Endothelial cell of umbilical vein (primary cell): ENCODE data around the gene SLFNL1.

Experiments
- EZH2 ChIP-seq: IDR thresholded peaks from 2 replicates; pipeline ENCODE4 v1.6.1; 2012; ENCODE audit warnings: borderline replicate concordance, low read depth, mild to moderate bottlenecking, moderate library complexity, low read length, inconsistent platforms; ENCODE audit not compliant: severe bottlenecking
- GATA2 ChIP-seq: IDR thresholded peaks from 2 replicates; pipeline ENCODE4 v1.7.0; 2011; ENCODE audit warnings: low read depth, mild to moderate bottlenecking, moderate library complexity, mixed read lengths, low read length; ENCODE audit not compliant: insufficient read length, insufficient read depth
- JUN ChIP-seq: IDR thresholded peaks from 2 replicates; pipeline ENCODE4 v1.6.1; 2011; ENCODE audit warnings: borderline replicate concordance, low read depth; ENCODE audit not compliant: insufficient read length, insufficient read depth
- MYC ChIP-seq: IDR thresholded peaks from one replicate; pipeline ENCODE4 v1.6.1; 2011; ENCODE audit warnings: mild to moderate bottlenecking, low read depth, low read length
- POLR2A ChIP-seq: IDR thresholded peaks from 2 replicates; pipeline ENCODE4 v1.6.1; 2012; ENCODE audit warnings: low read depth, mild to moderate bottlenecking, control low read depth, low read length
- POLR2AphosphoS5 ChIP-seq: IDR thresholded peaks from 2 replicates; pipeline ENCODE4 v1.6.1; 2012; ENCODE audit warnings: low read depth, mild to moderate bottlenecking, control low read depth, low read length, moderate library complexity; ENCODE audit not compliant: insufficient read depth
- TF ChIP-seq, protein P1 (sequence below), 2 donors: IDR thresholded peaks; 1 replicate in 1 of 2; 2 replicates in 1 of 2; pipeline ENCODE4 v1.5.1; 2011; ENCODE audit warnings: low read length in 2 of 2, mild to moderate bottlenecking in 2 of 2, moderate library complexity in 2 of 2, control low read depth in 1 of 2, inconsistent platforms in 1 of 2, low read depth in 1 of 2; ENCODE audit not compliant: insufficient read depth in 1 of 2; ENCODE audit errors: extremely low read depth in 1 of 2
- TF ChIP-seq, protein P2 (sequence below): IDR thresholded peaks from 2 replicates; pipeline ENCODE4 v1.6.1; 2011; ENCODE audit not compliant: insufficient read depth, insufficient read length

DNA sequence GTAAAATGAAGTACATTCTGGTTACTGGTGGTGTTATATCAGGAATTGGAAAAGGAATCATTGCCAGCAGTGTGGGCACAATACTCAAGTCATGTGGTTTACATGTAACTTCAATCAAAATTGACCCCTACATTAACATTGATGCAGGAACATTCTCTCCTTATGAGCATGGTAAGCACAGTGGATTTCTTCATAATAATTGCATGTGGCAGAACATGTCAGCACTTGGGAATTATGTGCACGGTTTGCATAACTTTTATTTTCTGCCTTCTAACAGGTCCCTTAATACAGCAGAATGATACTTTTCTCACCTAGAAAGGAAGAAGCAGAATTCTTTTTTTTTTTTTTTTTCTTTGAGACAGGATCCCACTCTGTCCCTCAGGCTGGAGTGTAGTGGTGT, 38.2 kb downstream of the SLFNL1 start:
- no peak for TF ChIP-seq POLR2A
- TF ChIP-seq, protein P1, sequence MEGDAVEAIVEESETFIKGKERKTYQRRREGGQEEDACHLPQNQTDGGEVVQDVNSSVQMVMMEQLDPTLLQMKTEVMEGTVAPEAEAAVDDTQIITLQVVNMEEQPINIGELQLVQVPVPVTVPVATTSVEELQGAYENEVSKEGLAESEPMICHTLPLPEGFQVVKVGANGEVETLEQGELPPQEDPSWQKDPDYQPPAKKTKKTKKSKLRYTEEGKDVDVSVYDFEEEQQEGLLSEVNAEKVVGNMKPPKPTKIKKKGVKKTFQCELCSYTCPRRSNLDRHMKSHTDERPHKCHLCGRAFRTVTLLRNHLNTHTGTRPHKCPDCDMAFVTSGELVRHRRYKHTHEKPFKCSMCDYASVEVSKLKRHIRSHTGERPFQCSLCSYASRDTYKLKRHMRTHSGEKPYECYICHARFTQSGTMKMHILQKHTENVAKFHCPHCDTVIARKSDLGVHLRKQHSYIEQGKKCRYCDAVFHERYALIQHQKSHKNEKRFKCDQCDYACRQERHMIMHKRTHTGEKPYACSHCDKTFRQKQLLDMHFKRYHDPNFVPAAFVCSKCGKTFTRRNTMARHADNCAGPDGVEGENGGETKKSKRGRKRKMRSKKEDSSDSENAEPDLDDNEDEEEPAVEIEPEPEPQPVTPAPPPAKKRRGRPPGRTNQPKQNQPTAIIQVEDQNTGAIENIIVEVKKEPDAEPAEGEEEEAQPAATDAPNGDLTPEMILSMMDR (IDR thresholded peaks at IDR 0.05; ENCODE audit: extremely low read depth in 1 of 2, insufficient read depth in 1 of 2, low read depth in 1 of 2, low read length in 2 of 2), result no peak
- TF ChIP-seq, protein P2, sequence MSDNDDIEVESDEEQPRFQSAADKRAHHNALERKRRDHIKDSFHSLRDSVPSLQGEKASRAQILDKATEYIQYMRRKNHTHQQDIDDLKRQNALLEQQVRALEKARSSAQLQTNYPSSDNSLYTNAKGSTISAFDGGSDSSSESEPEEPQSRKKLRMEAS, result no peak
- no peak for TF ChIP-seq MYC
- no peak for TF ChIP-seq POLR2AphosphoS5
- TF ChIP-seq EZH2, result no peak
- no peak for TF ChIP-seq GATA2
- no peak for TF ChIP-seq JUN
